Measurements from ENCODE around the gene PDXK.

Gene PDXK

GRCh38 chr21:43785134-43785533 is 66.2 kb downstream of the PDXK start:
- DNase-seq: no peak

DNA sequence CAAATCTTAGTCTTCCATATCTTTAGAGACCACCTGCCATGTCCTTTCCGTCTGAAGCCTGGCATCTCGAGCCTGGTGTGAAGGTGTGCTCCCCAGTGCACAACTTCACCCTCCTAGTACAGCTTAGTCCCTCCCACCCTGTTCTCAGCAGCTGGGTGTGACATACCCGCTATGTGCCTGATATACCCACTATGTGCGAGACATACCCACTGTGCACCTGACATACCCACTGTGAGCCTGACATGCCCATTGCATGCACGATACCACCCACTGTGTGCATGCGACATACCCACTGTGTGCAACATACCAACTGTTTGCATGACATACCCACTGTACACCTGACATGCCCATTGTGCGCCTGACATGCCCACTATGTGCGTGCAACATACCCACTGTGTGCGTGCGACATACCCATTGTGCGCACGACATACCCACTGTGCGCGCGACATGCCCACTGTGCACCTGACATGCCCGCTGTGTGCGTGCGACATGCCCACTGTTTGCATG is 67.4 kb downstream of the PDXK start:
- DNase-seq: no peak

DNA sequence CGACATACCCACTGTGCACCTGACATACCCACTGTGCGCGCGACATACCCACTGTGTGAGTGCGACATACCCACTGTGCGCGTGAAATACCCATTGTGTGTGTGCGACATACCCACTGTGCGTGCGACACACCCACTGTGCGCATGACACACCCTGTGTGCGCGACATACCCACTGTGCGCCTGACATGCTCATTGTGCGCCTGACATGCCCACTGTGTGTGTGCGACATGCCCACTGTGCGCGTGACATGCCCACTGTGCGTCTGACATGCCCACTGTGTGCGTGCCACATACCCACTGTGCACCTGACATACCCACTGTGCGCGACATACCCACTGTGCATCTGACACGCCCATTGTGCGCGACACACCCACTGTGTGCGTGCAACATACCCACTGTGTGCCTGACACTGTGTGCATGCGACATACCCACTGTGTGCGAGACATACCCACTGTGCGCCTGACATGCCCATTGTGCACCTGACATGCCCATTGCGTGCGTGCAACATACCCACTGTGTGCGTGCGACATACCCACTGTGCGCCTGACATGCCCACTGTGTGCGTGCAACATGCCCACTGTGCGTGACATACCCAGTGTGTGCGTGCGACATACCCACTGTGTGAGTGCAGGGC is 68.0 kb downstream of the PDXK start:
- DNase-seq: no peak

GRCh38 chr21:43789276-43790009 is 70.5 kb downstream of the PDXK start, which contains the start of gene RRP1:
Gene RRP1, plus strand, starts transcription at chr21:43789577. Its CDS starts 53 bp downstream, at chr21:43789630.
- DNase-seq: peak; percentile 94

- DNase-seq: no peak
Measured at GRCh38 chr21:43790010-43790524, 71.1 kb downstream of the PDXK start.

DNA sequence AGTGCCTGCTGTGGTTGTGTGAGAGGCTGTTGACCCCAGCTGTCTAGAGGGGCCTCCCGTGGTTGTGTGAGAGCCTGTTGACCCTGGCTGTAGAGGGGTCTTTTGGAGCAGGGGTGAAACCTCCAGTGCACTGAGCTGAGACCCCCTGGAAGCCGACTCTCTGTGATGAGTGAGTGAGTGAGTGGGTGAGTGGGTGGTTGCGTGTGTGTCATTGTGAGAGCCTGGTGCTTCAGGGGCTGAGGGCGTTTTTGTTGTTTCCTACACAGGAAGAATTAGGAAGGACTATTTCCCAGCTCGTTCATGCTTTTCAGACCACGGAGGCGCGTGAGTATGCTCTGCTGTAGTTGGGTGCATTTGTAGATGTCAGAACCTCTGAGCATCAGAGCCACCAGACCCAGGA is 73.5 kb downstream of the PDXK start:
- DNase-seq: no peak

GRCh38 chr21:43793243-43793642 is 74.3 kb downstream of the PDXK start:
- DNase-seq: no peak

DNA sequence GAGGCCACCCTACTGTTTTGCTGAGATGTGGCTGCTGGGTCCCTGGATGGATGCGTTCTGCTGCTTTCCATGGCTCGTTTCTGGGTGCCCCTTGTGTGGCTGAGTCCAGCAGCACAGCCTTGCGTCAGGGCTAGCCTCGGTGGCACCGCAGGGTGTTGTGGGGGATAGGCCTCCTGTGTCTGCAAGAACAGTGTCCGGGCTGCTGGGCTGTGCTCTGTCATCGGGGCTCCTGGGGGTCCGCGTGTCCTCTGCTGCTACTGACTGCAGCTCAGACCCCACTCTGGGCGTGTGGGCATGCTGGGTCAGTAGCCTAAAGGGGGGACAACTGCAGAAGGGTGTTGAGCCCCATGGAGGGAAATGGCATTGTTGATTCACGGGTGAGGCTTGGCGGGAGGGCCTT is 75.4 kb downstream of the PDXK start:
- DNase-seq: no peak

DNA sequence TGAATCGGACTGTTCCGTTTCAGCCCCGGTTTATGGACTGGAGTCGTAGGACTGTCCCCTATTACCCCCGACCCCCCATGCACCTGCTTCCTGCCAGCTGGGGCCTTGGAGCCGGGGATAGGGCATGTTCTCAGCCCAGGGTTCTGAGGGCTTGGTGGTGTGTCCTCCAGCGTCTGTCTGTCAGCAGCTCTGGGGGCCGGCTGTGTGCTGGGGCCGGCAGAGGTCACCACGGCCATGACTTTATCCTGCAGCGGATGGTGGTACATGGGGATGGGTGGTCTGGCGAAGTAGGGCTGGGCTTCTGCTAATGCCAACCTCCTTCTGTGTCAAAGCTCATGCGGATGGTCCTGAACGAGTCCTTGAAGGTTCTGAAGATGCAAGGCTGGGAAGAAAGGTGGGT is 75.9 kb downstream of the PDXK start:
- DNase-seq: no peak

DNA sequence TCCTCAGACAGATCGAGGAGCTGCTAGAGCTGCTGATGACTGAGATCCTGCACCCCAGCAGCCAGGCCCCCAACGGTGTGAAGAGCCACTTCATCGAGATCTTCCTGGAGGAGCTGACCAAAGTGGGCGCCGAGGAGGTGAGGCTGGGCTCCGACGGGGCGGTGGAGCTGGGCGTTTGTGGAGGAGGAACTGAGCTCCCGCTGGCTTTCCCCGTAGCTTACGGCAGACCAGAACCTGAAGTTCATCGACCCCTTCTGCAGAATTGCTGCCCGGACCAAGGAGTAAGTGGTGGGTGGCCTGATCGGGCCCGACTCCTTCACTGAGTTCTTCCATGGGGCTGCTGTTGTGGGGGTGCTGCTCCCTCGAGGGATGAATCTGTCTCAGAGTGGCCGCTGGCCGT is 78.5 kb downstream of the PDXK start:
- no peak for DNase-seq

- no peak for DNase-seq
Measured at GRCh38 chr21:43797925-43798715, 79.2 kb downstream of the PDXK start.

GRCh38 chr21:43799301-43799840 is 80.4 kb downstream of the PDXK start:
- no peak for DNase-seq

- no peak for DNase-seq
Measured at GRCh38 chr21:43800124-43800523, 81.2 kb downstream of the PDXK start.

DNA sequence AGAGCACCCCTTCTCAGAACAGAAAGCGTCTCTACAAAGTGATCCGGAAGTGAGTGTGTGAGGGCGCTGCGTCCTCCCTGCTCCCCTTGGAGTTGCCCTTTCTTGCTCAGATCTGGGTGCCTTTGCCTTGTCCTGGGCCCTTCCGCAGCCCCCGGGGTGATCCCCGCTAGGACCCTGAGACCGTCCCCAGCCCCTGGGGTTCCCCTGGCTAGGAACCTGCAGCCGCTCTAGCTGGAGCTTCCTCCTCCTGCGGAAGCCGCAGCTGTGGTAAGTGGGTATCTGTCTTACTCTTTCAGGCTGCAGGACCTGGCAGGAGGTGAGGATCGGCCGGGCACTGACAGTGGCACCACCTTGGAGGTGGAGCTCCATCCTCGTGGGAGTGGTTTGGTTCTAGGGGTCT is 81.6 kb downstream of the PDXK start:
- no peak for DNase-seq

DNA sequence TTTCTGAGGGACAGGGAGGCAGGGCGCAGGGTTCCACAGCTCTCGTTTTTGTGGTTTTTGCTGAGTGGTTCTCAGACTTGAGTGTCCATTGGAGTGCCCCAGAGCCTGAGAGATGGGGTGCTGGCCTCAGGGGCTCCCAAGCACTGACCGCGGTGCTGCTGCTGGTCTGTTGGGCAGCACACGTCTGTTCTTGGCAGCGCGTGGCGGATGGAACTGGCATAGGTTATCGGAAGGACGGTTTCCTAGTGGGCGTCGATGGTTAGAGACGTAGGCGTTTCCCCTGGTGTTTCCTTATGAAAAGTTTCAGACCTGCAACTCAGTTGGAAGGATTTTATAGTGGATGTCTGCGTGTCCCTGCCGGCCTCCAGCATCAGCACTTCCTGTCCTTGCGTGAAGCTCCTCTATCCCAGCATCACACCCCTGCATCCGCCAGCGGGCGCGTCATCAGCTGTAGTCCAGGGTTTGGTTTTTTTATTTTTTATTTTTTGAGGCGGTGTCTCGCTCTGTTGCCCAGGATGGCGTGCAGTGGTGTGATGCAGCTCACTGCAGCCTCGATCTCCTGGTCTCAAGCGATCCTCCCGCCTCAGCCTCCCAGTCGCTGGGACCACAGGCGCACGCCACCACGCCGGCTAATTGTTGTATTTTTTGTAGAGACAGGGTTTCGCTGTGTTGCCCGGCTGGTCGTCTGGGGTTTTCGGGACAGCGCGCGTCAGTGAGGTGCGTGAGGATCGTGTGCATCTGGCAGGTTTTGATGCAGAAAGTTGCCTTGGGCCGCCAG is 82.3 kb downstream of the PDXK start:
- no peak for DNase-seq

GRCh38 chr21:43802713-43803313 is 83.9 kb downstream of the PDXK start:
- no peak for DNase-seq

DNA sequence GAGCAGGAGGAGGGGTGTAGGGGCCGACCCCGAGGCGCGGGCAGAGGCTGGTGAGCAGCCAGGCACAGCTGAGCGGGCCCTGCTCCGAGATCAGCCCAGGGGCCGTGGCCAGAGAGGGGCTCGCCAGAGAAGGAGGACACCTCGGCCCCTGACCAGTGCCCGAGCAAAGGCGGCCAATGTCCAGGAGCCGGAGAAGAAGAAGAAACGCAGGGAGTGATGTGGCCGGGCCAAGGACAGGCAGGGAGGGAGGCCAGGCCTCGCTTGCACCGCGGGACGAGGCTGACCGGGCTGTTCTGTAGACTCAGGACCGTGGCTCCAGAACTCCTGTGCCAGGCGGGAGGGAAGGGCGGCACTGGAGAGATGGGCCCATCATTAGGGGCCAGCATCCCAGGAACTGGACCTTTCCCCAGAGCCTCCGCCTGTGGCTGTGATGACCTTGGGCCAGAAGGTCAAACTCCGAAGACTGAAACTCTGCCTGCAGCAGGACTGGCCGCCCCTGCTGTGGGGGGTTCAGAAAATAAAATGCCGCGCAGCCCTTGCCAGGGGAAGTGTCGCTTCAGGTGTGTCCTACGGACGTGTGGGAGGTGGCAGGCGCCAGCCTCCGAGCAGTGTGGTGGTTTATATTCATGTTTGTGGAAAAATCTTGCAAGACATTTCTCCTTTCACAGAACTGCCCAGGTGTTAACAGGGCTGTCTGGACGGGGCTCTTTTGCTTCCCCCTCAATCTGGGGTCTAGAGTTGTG is 84.8 kb downstream of the PDXK start:
- no peak for DNase-seq

GRCh38 chr21:43805275-43805800 is 86.4 kb downstream of the PDXK start:
- DNase-seq: no peak

DNA sequence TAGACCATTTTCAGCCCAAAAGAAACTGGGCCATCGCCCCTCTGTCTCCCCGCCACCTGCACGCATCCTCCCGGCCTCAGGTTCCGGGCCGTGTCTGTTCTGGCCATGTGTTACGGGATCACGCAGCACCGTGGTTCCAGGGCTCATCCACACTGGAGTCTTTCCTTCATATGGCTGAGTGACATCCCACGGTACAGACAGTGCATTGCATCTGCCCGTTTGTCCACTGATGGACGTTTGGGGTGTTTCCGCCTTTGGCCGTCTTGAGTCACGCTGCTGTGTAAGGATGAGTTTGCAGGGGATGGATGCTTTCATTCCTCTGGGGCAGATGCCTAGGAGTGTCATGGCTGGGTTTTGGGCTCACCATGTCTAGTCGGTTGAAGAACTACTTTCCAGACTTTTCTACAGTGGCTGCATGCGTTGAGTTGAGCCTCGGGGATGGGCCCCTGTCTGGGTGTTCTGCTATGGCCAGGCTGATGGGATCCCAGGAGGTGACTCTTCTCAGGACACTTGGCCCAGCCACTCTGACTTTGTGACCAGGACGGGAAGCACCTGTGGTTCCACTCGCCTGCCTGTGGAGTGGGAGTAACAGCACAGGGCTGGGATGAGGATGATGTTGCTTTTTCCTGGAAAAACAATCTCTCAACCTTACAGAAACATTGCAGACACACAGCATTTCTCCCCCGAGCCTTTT is 87.2 kb downstream of the PDXK start:
- no peak for DNase-seq

GRCh38 chr21:43808367-43808766 is 89.4 kb downstream of the PDXK start:
- no peak for DNase-seq
